NT2/D1 (cell line): ENCODE results near the gene AP1S2.

Experiments
- DNase-seq: peaks from one replicate; pipeline ENCODE4 v3.0.0-alpha.2; 2011; ENCODE audit warnings: low read depth, low spot score
- H3K27me3 ChIP-seq: 2 replicates; pipeline ENCODE4 v1.6.0; 2011; ENCODE audit warnings: mild to moderate bottlenecking; ENCODE audit not compliant: insufficient read length, insufficient read depth
- H3K36me3 ChIP-seq: 2 replicates; pipeline ENCODE4 v1.6.1; 2011; ENCODE audit warnings: mild to moderate bottlenecking, low read length, mixed read lengths; ENCODE audit not compliant: insufficient read depth, insufficient read length
- H3K4me1 ChIP-seq: 2 replicates; pipeline ENCODE4 v1.5.1; 2011; ENCODE audit not compliant: insufficient read depth, insufficient read length
- H3K4me3 ChIP-seq: 2 replicates; pipeline ENCODE4 v1.5.1; 2011; ENCODE audit warnings: low read depth; ENCODE audit not compliant: insufficient read length
- H3K9ac ChIP-seq: 2 replicates; pipeline ENCODE4 v1.6.0; 2011; ENCODE audit warnings: low read depth; ENCODE audit not compliant: insufficient read length
- H3K9me3 ChIP-seq: 2 replicates; pipeline ENCODE4 v1.5.1; 2011; ENCODE audit warnings: mild to moderate bottlenecking, low read length; ENCODE audit not compliant: insufficient read depth
- SUZ12 ChIP-seq: IDR thresholded peaks from 2 replicates; pipeline ENCODE4 v1.6.1; 2011; ENCODE audit not compliant: insufficient read length, insufficient read depth; ENCODE audit errors: extremely low read depth
- YY1 ChIP-seq: IDR thresholded peaks from 2 replicates; pipeline ENCODE4 v1.6.1; 2011; ENCODE audit not compliant: insufficient read length, insufficient read depth
- ZNF274 ChIP-seq: IDR thresholded peaks from 2 replicates; pipeline ENCODE4 v1.6.1; 2011; ENCODE audit warnings: mild to moderate bottlenecking, low read depth, low read length

Gene AP1S2

GRCh38 chrX:15812192-15812938 lies 42.2 kb downstream of the AP1S2 start:
- TF ChIP-seq SUZ12 (no peak), ZNF274 (no peak), YY1 (no peak)
- Histone ChIP-seq H3K9me3 (no peaks in the 10 kb centered on the region), H3K9ac (no peak overlapping the region), H3K27me3 (no peaks in the 10 kb centered on the region), H3K4me1 (no peaks in the 10 kb centered on the region), H3K4me3 (no peak overlapping the region), H3K36me3 (peaks cover 72% of the 10 kb centered on the region)
- no peak for DNase-seq

- TF ChIP-seq ZNF274 (no peak), YY1 (no peak), SUZ12 (no peak)
- Histone ChIP-seq H3K4me1 (no peaks in the 10 kb centered on the region), H3K36me3 (peaks cover 68% of the 10 kb centered on the region), H3K27me3 (no peaks in the 10 kb centered on the region), H3K4me3 (no peak overlapping the region), H3K9ac (no peak overlapping the region), H3K9me3 (no peaks in the 10 kb centered on the region)
- DNase-seq, result no peak
These were observed 46.4 kb downstream of the AP1S2 start for GRCh38 chrX:15808254-15808653.

GRCh38 chrX:15804563-15804962 lies 50.0 kb downstream of the AP1S2 start:
- no peak for DNase-seq
- Histone ChIP-seq H3K4me1 (no peaks in the 10 kb centered on the region), H3K9ac (no peak overlapping the region), H3K27me3 (no peaks in the 10 kb centered on the region), H3K4me3 (no peak overlapping the region), H3K36me3 (peaks cover 50% of the 10 kb centered on the region), H3K9me3 (no peaks in the 10 kb centered on the region)
- TF ChIP-seq ZNF274 (no peak), SUZ12 (no peak), YY1 (no peak)

- TF ChIP-seq ZNF274 (no peak), YY1 (no peak), SUZ12 (no peak)
- peaks cover 44% of the 10 kb centered on the region for H3K36me3 ChIP-seq
- no peak overlapping the region for H3K9ac ChIP-seq
- no peaks in the 10 kb centered on the region for H3K27me3 ChIP-seq
- no peak for DNase-seq
- H3K4me1 ChIP-seq, result no peaks in the 10 kb centered on the region
- no peak overlapping the region for H3K4me3 ChIP-seq
- no peaks in the 10 kb centered on the region for H3K9me3 ChIP-seq
These were observed 56.9 kb downstream of the AP1S2 start for GRCh38 chrX:15797707-15798106.

GRCh38 chrX:15790769-15791290 lies 63.8 kb downstream of the AP1S2 start:
- H3K4me1 ChIP-seq, result no peaks in the 10 kb centered on the region
- no peaks in the 10 kb centered on the region for H3K27me3 ChIP-seq
- H3K36me3 ChIP-seq, result peaks cover 27% of the 10 kb centered on the region
- H3K9me3 ChIP-seq, result no peaks in the 10 kb centered on the region
- no peak for TF ChIP-seq ZNF274
- no peak for TF ChIP-seq SUZ12
- no peak for TF ChIP-seq YY1
- H3K9ac ChIP-seq, result peak overlapping the region; percentile 79
- H3K4me3 ChIP-seq, result peak overlapping the region; percentile 81
- DNase-seq, result no peak

- no peaks in the 10 kb centered on the region for H3K9me3 ChIP-seq
- peak; percentile 57 for DNase-seq
- H3K9ac ChIP-seq, result peak within 1 kb of the TSS; percentile 79
- H3K27me3 ChIP-seq, result no peaks in the 10 kb centered on the region
- H3K4me3 ChIP-seq, result peak within 1 kb of the TSS; percentile 81
- peak; percentile 70 for TF ChIP-seq YY1
- no peak for TF ChIP-seq ZNF274
- peaks cover 22% of the 10 kb centered on the region for H3K36me3 ChIP-seq
- no peaks in the 10 kb centered on the region for H3K4me1 ChIP-seq
These were observed 64.4 kb downstream of the AP1S2 start, which contains the start of gene ZRSR2 for GRCh38 chrX:15789979-15790768. TSS of gene ZRSR2 (plus strand) at chrX:15790484. CDS start at chrX:15790496, 12 bp downstream.

- H3K4me3 ChIP-seq, result no peak overlapping the region
- H3K36me3 ChIP-seq, result peaks cover 3% of the 10 kb centered on the region
- no peaks in the 10 kb centered on the region for H3K9me3 ChIP-seq
- DNase-seq, result no peak
- H3K27me3 ChIP-seq, result no peaks in the 10 kb centered on the region
- no peak overlapping the region for H3K9ac ChIP-seq
- H3K4me1 ChIP-seq, result no peaks in the 10 kb centered on the region
- TF ChIP-seq SUZ12 (no peak), ZNF274 (no peak), YY1 (no peak)
These were observed 67.7 kb downstream of the AP1S2 start for GRCh38 chrX:15786915-15787314.
